ENCODE data around the gene HIP1R.

Gene HIP1R

GRCh38 chr12:122855071-122855829 lies 20.0 kb downstream of the HIP1R start:
- Histone ChIP-seq H3K36me3 (ENCODE audit: control insufficient read depth in 5 of 5, insufficient read depth in 5 of 5, low read length in 5 of 5) (peaks cover 0 to 43% (median 22%) of the 10 kb centered on the region in 5 donors), H3K4me3 (ENCODE audit: low read depth in 1 of 5, low read length in 5 of 5) (no peak overlapping the region), H3K9me3 (ENCODE audit: control insufficient read depth in 5 of 5, low read length in 5 of 5) (no peaks in the 10 kb centered on the region), H3K27me3 (ENCODE audit: control insufficient read depth in 5 of 5, insufficient read depth in 4 of 5, low read length in 5 of 5) (peaks cover 0 to 3% (median 0%) of the 10 kb centered on the region in 5 donors), H3K27ac (ENCODE audit: low read depth, low read length) (no peak overlapping the region), H3K4me1 (ENCODE audit: control insufficient read depth in 5 of 5, insufficient read depth in 5 of 5, low read length in 5 of 5) (peaks cover 5 to 35% (median 17%) of the 10 kb centered on the region in 5 donors), H3K9ac (ENCODE audit: low read length in 5 of 5) (no peak overlapping the region)

- peaks cover 5 to 37% (median 25%) of the 10 kb centered on the region in 5 donors for H3K4me1 ChIP-seq (ENCODE audit: control insufficient read depth in 5 of 5, insufficient read depth in 5 of 5, low read length in 5 of 5)
- H3K4me3 ChIP-seq (ENCODE audit: low read depth in 1 of 5, low read length in 5 of 5), result no peak overlapping the region
- H3K9ac ChIP-seq (ENCODE audit: low read length in 5 of 5), result no peak overlapping the region
- H3K27ac ChIP-seq (ENCODE audit: low read depth, low read length), result no peak overlapping the region
- no peaks in the 10 kb centered on the region for H3K9me3 ChIP-seq (ENCODE audit: control insufficient read depth in 5 of 5, low read length in 5 of 5)
- H3K36me3 ChIP-seq (ENCODE audit: control insufficient read depth in 5 of 5, insufficient read depth in 5 of 5, low read length in 5 of 5), result peaks cover 0 to 44% (median 27%) of the 10 kb centered on the region in 5 donors
- peaks cover 0 to 3% (median 0%) of the 10 kb centered on the region in 5 donors for H3K27me3 ChIP-seq (ENCODE audit: control insufficient read depth in 5 of 5, insufficient read depth in 4 of 5, low read length in 5 of 5)
These were observed 20.9 kb downstream of the HIP1R start for GRCh38 chr12:122855928-122856831.

DNA sequence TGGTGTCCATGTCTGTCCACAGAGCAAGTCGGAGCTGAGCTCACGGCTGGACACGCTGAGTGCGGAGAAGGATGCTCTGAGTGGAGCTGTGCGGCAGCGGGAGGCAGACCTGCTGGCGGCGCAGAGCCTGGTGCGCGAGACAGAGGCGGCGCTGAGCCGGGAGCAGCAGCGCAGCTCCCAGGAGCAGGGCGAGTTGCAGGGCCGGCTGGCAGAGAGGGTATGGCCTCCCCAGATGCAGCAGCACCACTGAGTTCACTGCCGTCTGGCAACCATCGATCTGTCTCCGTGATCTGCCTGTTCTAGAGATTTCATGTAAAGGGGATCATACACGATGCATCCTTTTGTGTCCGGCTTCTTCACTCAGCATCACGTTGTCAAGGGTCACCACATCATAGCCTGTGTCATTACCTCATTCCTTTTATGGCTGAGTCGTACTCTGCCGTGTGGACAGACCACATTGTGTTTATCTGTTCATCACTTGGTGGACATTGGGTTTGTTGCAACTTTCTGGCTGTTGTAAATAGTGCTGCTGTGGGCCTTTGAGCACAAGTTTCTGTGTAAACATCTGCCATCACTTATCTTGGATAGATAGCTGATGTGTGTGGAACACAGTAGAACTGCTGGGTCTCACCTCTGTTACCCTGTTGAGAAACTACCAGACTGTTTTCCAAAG lies 21.9 kb downstream of the HIP1R start:
- Histone ChIP-seq H3K4me3 (ENCODE audit: low read depth in 1 of 5, low read length in 5 of 5) (no peak overlapping the region), H3K36me3 (ENCODE audit: control insufficient read depth in 5 of 5, insufficient read depth in 5 of 5, low read length in 5 of 5) (peaks cover 0 to 47% (median 27%) of the 10 kb centered on the region in 5 donors), H3K27me3 (ENCODE audit: control insufficient read depth in 5 of 5, insufficient read depth in 4 of 5, low read length in 5 of 5) (peaks cover 0 to 3% (median 0%) of the 10 kb centered on the region in 5 donors), H3K4me1 (ENCODE audit: control insufficient read depth in 5 of 5, insufficient read depth in 5 of 5, low read length in 5 of 5) (peaks cover 3 to 39% (median 30%) of the 10 kb centered on the region in 5 donors), H3K9me3 (ENCODE audit: control insufficient read depth in 5 of 5, low read length in 5 of 5) (no peaks in the 10 kb centered on the region), H3K27ac (ENCODE audit: low read depth, low read length) (no peak overlapping the region), H3K9ac (ENCODE audit: low read length in 5 of 5) (no peak overlapping the region)

- H3K9ac ChIP-seq (ENCODE audit: low read length in 5 of 5), result no peak overlapping the region
- no peak overlapping the region for H3K4me3 ChIP-seq (ENCODE audit: low read depth in 1 of 5, low read length in 5 of 5)
- H3K9me3 ChIP-seq (ENCODE audit: control insufficient read depth in 5 of 5, low read length in 5 of 5), result no peaks in the 10 kb centered on the region
- H3K27ac ChIP-seq (ENCODE audit: low read depth, low read length), result no peak overlapping the region
- peaks cover 0 to 38% (median 29%) of the 10 kb centered on the region in 5 donors for H3K4me1 ChIP-seq (ENCODE audit: control insufficient read depth in 5 of 5, insufficient read depth in 5 of 5, low read length in 5 of 5)
- no peaks in the 10 kb centered on the region for H3K27me3 ChIP-seq (ENCODE audit: control insufficient read depth in 5 of 5, insufficient read depth in 4 of 5, low read length in 5 of 5)
- H3K36me3 ChIP-seq (ENCODE audit: control insufficient read depth in 5 of 5, insufficient read depth in 5 of 5, low read length in 5 of 5), result peaks cover 0 to 47% (median 27%) of the 10 kb centered on the region in 5 donors
These were observed 22.9 kb downstream of the HIP1R start for GRCh38 chr12:122858171-122858570.

DNA sequence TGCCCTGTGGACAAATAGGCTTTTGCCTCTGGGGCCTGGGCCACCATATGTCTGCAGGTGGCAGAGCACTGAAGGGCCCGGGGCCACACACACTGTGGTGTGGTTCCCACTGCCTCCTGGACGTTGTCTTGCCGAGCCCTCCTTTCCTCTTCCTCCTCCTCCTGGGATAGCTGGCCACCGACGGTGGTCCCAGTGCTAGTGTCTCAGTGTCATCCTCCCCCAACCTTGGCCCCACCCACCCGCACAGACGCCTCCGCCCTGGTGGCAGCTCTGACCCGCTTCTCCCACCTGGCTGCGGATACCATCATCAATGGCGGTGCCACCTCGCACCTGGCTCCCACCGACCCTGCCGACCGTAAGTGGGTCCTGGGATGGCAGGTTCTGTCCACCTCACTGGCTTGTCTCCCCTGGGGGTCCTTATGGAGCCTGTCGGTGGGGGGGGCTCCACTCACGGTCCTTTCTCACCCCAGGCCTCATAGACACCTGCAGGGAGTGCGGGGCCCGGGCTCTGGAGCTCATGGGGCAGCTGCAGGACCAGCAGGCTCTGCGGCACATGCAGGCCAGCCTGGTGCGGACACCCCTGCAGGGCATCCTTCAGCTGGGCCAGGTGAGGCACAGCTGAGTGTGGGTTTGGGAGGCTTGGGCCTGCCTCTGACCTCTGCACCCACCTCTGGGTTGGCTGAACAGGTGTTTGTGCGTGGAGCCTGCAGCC lies 23.5 kb downstream of the HIP1R start:
- H3K4me1 ChIP-seq (ENCODE audit: control insufficient read depth in 5 of 5, insufficient read depth in 5 of 5, low read length in 5 of 5), result peaks cover 0 to 40% (median 29%) of the 10 kb centered on the region in 5 donors
- H3K27ac ChIP-seq (ENCODE audit: low read depth, low read length), result no peak overlapping the region
- peaks cover 0 to 46% (median 27%) of the 10 kb centered on the region in 5 donors for H3K36me3 ChIP-seq (ENCODE audit: control insufficient read depth in 5 of 5, insufficient read depth in 5 of 5, low read length in 5 of 5)
- no peaks in the 10 kb centered on the region for H3K27me3 ChIP-seq (ENCODE audit: control insufficient read depth in 5 of 5, insufficient read depth in 4 of 5, low read length in 5 of 5)
- no peak overlapping the region for H3K4me3 ChIP-seq (ENCODE audit: low read depth in 1 of 5, low read length in 5 of 5)
- H3K9ac ChIP-seq (ENCODE audit: low read length in 5 of 5), result no peak overlapping the region
- no peaks in the 10 kb centered on the region for H3K9me3 ChIP-seq (ENCODE audit: control insufficient read depth in 5 of 5, low read length in 5 of 5)

DNA sequence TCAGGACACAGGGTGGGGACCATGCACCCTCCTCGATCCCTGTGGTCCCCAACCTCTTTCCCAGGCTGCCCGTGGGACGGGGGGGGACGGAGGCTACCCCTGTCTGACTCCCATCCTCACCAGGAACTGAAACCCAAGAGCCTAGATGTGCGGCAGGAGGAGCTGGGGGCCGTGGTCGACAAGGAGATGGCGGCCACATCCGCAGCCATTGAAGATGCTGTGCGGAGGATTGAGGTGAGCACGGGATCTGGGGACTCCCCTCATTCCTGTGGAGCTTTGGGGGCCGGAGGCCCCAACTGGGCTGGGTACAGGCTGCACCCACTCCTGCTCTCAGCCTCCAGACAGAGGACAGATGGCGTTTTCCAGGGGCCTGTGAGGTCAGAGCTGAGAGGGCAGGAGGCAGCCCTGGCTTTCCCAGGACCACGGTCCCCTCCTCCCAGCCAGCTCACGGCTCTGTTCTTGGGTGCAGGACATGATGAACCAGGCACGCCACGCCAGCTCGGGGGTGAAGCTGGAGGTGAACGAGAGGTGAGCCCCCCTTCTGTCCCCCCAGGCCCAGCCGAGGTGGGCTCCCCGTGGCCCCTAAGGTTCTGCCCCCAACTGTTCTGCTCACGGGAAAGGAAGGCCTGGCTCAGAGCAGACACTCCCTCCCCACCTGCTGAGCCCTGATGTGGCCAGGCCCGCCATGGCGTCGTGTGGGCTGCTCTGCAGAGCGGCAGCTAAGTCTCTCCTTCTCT lies 24.2 kb downstream of the HIP1R start:
- H3K4me1 ChIP-seq (ENCODE audit: control insufficient read depth in 5 of 5, insufficient read depth in 5 of 5, low read length in 5 of 5), result peaks cover 0 to 37% (median 28%) of the 10 kb centered on the region in 5 donors
- no peaks in the 10 kb centered on the region for H3K9me3 ChIP-seq (ENCODE audit: control insufficient read depth in 5 of 5, low read length in 5 of 5)
- peaks cover 0 to 44% (median 23%) of the 10 kb centered on the region in 5 donors for H3K36me3 ChIP-seq (ENCODE audit: control insufficient read depth in 5 of 5, insufficient read depth in 5 of 5, low read length in 5 of 5)
- no peaks in the 10 kb centered on the region for H3K27me3 ChIP-seq (ENCODE audit: control insufficient read depth in 5 of 5, insufficient read depth in 4 of 5, low read length in 5 of 5)
- H3K9ac ChIP-seq (ENCODE audit: low read length in 5 of 5), result no peak overlapping the region
- H3K27ac ChIP-seq (ENCODE audit: low read depth, low read length), result no peak overlapping the region
- H3K4me3 ChIP-seq (ENCODE audit: low read depth in 1 of 5, low read length in 5 of 5), result no peak overlapping the region

DNA sequence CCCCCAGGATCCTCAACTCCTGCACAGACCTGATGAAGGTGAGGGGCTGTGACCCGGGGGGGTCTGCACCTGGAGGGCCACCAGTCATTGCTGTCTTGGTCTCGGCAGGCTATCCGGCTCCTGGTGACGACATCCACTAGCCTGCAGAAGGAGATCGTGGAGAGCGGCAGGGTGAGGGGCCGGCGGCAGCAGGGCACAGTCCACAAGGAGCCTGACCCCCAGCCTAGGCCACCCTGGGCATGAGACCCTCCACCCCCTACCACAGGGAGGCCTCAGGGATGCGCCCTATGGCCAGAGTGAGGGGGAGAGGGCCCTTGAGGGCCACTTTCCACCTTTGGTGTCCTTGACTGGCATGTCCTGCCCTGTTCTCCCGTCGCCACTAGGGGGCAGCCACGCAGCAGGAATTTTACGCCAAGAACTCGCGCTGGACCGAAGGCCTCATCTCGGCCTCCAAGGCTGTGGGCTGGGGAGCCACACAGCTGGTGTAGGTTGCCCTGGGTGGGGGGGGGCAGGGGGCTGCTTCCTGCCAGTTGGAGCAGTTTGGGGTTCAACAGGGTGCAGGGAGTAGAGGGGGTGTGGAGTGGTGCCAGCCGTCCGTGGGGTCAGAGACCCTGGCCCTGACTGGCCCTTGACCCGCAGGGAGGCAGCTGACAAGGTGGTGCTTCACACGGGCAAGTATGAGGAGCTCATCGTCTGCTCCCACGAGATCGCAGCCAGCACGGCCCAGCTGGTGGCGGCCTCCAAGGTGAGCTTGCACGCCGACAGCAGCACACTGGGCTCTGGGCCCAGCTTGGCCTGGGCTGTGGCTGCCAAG lies 25.0 kb downstream of the HIP1R start:
- Histone ChIP-seq H3K4me3 (ENCODE audit: low read depth in 1 of 5, low read length in 5 of 5) (no peak overlapping the region), H3K36me3 (ENCODE audit: control insufficient read depth in 5 of 5, insufficient read depth in 5 of 5, low read length in 5 of 5) (peaks cover 0 to 43% (median 22%) of the 10 kb centered on the region in 5 donors), H3K27ac (ENCODE audit: low read depth, low read length) (no peak overlapping the region), H3K4me1 (ENCODE audit: control insufficient read depth in 5 of 5, insufficient read depth in 5 of 5, low read length in 5 of 5) (peaks cover 0 to 41% (median 28%) of the 10 kb centered on the region in 5 donors), H3K27me3 (ENCODE audit: control insufficient read depth in 5 of 5, insufficient read depth in 4 of 5, low read length in 5 of 5) (no peaks in the 10 kb centered on the region), H3K9me3 (ENCODE audit: control insufficient read depth in 5 of 5, low read length in 5 of 5) (no peaks in the 10 kb centered on the region), H3K9ac (ENCODE audit: low read length in 5 of 5) (no peak overlapping the region)

DNA sequence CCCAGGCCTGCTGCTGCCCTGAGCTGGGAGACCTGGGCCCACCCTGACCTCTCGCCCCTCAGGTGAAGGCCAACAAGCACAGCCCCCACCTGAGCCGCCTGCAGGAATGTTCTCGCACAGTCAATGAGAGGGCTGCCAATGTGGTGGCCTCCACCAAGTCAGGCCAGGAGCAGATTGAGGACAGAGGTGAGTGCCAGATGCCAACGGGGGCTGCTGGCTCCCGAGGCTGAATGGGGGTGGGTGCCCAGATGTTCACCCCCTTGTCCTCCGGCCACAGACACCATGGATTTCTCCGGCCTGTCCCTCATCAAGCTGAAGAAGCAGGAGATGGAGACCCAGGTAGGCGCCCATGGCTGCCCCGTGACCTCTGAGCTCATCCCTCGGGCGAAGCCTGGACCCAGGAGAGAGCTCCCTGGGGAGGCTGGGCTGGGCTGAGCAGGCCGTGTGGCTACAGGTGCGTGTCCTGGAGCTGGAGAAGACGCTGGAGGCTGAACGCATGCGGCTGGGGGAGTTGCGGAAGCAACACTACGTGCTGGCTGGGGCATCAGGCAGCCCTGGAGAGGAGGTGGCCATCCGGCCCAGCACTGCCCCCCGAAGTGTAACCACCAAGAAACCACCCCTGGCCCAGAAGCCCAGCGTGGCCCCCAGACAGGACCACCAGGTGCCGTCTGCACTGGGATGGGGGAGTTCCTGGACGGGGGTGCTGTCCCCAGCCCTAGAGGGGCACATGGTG lies 25.8 kb downstream of the HIP1R start:
- H3K27me3 ChIP-seq (ENCODE audit: control insufficient read depth in 5 of 5, insufficient read depth in 4 of 5, low read length in 5 of 5), result no peaks in the 10 kb centered on the region
- no peaks in the 10 kb centered on the region for H3K9me3 ChIP-seq (ENCODE audit: control insufficient read depth in 5 of 5, low read length in 5 of 5)
- peaks cover 0 to 49% (median 28%) of the 10 kb centered on the region in 5 donors for H3K4me1 ChIP-seq (ENCODE audit: control insufficient read depth in 5 of 5, insufficient read depth in 5 of 5, low read length in 5 of 5)
- H3K36me3 ChIP-seq (ENCODE audit: control insufficient read depth in 5 of 5, insufficient read depth in 5 of 5, low read length in 5 of 5), result peaks cover 0 to 42% (median 20%) of the 10 kb centered on the region in 5 donors
- no peak overlapping the region for H3K4me3 ChIP-seq (ENCODE audit: low read depth in 1 of 5, low read length in 5 of 5)
- no peak overlapping the region for H3K9ac ChIP-seq (ENCODE audit: low read length in 5 of 5)
- H3K27ac ChIP-seq (ENCODE audit: low read depth, low read length), result no peak overlapping the region
